Measurements from ENCODE around the gene IL34. TPM values are rescaled to one million over a fixed set of nuclear protein-coding genes. Genes with fewer than 3 reads are reported as not detected.

Gene IL34
- total RNA-seq, 4 donors from 2014 or later, result 3.3 to 9.4 (median 9.0) TPM; not detected in 1

- H3K27me3 ChIP-seq, result no peaks in the 10 kb centered on the region
- H3K36me3 ChIP-seq, result no peaks in the 10 kb centered on the region
- TF ChIP-seq POLR2A (IDR thresholded peaks at IDR 0.05), result no peak
- TF ChIP-seq, protein P1, sequence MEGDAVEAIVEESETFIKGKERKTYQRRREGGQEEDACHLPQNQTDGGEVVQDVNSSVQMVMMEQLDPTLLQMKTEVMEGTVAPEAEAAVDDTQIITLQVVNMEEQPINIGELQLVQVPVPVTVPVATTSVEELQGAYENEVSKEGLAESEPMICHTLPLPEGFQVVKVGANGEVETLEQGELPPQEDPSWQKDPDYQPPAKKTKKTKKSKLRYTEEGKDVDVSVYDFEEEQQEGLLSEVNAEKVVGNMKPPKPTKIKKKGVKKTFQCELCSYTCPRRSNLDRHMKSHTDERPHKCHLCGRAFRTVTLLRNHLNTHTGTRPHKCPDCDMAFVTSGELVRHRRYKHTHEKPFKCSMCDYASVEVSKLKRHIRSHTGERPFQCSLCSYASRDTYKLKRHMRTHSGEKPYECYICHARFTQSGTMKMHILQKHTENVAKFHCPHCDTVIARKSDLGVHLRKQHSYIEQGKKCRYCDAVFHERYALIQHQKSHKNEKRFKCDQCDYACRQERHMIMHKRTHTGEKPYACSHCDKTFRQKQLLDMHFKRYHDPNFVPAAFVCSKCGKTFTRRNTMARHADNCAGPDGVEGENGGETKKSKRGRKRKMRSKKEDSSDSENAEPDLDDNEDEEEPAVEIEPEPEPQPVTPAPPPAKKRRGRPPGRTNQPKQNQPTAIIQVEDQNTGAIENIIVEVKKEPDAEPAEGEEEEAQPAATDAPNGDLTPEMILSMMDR (IDR thresholded peaks at IDR 0.05), result no peak
- no peaks in the 10 kb centered on the region for H3K9me3 ChIP-seq
- H3K27ac ChIP-seq, result peak overlapping the region; percentile 93 to 97
- H3K4me1 ChIP-seq, result peaks cover 36 to 84% of the 10 kb centered on the region in 2 donors
- H3K4me3 ChIP-seq, result no peak overlapping the region
- peak; percentile 73 to 85 for DNase-seq
- intact Hi-C loops (cut with DNase I; ENCODE audit: low total_unique reads), result loop anchor here (5.0 kb wide), 1 partner anchor 49 kb away; no protein-coding TSS in a partner anchor
Observed at GRCh38 chr16:70692873-70693671, 46.7 kb downstream of the IL34 start.

- TF ChIP-seq POLR2A (IDR thresholded peaks at IDR 0.05), result no peak
- TF ChIP-seq, protein P1 (IDR thresholded peaks at IDR 0.05), result no peak
- Histone ChIP-seq H3K27ac (peak overlapping the region; percentile 93 to 97), H3K4me3 (no peak overlapping the region), H3K9me3 (no peaks in the 10 kb centered on the region), H3K36me3 (no peaks in the 10 kb centered on the region), H3K27me3 (no peaks in the 10 kb centered on the region), H3K4me1 (peaks cover 27 to 72% of the 10 kb centered on the region in 2 donors)
- intact Hi-C loops (cut with DNase I; ENCODE audit: low total_unique reads), result loop anchor here (5.0 kb wide), 1 partner anchor 48 kb away; no protein-coding TSS in a partner anchor
- peak in 1 of 2 donors; percentile 71 for DNase-seq
Observed at GRCh38 chr16:70694088-70694867, 47.9 kb downstream of the IL34 start.

GRCh38 chr16:70694868-70695218 lies 48.5 kb downstream of the IL34 start:
- H3K4me1 ChIP-seq, result peaks cover 27 to 67% of the 10 kb centered on the region in 2 donors
- intact Hi-C loops (cut with DNase I; ENCODE audit: low total_unique reads), result loop anchor here (5.0 kb wide), 1 partner anchor 47 kb away; no protein-coding TSS in a partner anchor
- H3K4me3 ChIP-seq, result no peak overlapping the region
- H3K36me3 ChIP-seq, result no peaks in the 10 kb centered on the region
- H3K9me3 ChIP-seq, result no peaks in the 10 kb centered on the region
- peak in 1 of 2 donors; percentile 48 for DNase-seq
- no peaks in the 10 kb centered on the region for H3K27me3 ChIP-seq
- TF ChIP-seq, protein P1 (IDR thresholded peaks at IDR 0.05), result no peak
- no peak for TF ChIP-seq POLR2A (IDR thresholded peaks at IDR 0.05)
- peak overlapping the region; percentile 93 to 97 for H3K27ac ChIP-seq

DNA sequence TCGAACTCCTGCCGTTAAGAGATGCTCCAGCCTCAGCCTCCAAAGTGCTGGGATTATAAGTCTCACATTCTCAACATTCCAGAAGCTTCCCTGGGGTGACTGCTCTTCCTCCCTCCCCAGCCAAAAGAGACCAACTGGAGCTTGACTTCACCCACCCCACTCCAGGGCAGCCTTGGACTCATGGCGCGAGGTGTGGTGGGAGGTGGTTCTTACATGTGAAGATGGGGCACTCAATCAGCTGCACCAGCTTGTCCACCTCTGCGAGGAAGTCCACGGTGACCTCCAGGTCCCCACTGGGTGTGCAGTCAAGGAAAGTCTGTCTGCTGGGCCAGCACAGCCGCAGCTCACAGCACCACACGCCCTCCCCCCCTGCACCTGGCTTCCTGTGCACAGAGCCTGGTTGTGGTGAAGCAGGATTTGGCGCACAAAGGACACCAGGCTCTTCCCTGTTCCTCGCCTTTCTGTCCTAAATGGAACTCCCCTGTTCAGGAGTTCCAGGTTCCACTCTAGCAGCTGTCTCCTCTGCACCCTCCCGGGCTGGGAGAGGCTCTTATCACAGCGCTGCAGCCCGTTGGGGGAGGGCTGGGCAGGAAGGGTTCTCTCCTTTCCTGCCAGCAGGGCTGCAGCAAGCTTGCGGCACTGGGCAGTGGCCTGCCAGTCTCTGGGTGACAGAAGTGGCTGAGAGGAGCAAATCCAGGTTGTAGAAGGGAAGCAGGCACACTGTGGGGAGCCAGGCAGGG lies 49.1 kb downstream of the IL34 start:
- Histone ChIP-seq H3K4me3 (no peak overlapping the region), H3K36me3 (no peaks in the 10 kb centered on the region), H3K27me3 (no peaks in the 10 kb centered on the region), H3K4me1 (peaks cover 27 to 60% of the 10 kb centered on the region in 2 donors), H3K9me3 (no peaks in the 10 kb centered on the region), H3K27ac (peak overlapping the region; percentile 93 to 97)
- DNase-seq, result no peak
- intact Hi-C loops (cut with DNase I; ENCODE audit: low total_unique reads), result no loop called here
- TF ChIP-seq, protein P1 (IDR thresholded peaks at IDR 0.05), result no peak
- no peak for TF ChIP-seq POLR2A (IDR thresholded peaks at IDR 0.05)
